Subcutaneous adipose tissue (tissue), 4 donors: ENCODE measurements around the gene FNDC10. TPM values are rescaled to one million over a fixed set of nuclear protein-coding genes. Genes with fewer than 3 reads are reported as not detected.

Source experiments
- CTCF ChIP-seq: fragments of 450-650 bp; IDR thresholded peaks from one replicate; pipeline ENCODE4 v1.5.1; 2016; ENCODE audit warnings: low read depth, mild to moderate bottlenecking, control low read depth, antibody characterized with exemption, moderate library complexity
- total RNA-seq, 4 donors: library from RNA; depleted of rRNA; stranded (reverse); fragments of >200 nt; gene quantifications; one replicate each; pipeline ENCODE4 v1.1.0, GENCODE V29; 2016

FNDC10 gene
- total RNA-seq, 4 donors from 2014 or later = 0.22 to 1.4 TPM; not detected in 2

GRCh38 chr1:1551524-1552262 lies 48.2 kb downstream of the FNDC10 start:
- no peak for TF ChIP-seq CTCF

- no peak for TF ChIP-seq CTCF
These were observed 49.1 kb downstream of the FNDC10 start for GRCh38 chr1:1550591-1551432.

GRCh38 chr1:1550087-1550486 lies 49.8 kb downstream of the FNDC10 start:
- TF ChIP-seq CTCF = no peak

GRCh38 chr1:1548591-1548990 lies 51.3 kb downstream of the FNDC10 start:
- TF ChIP-seq CTCF = no peak

Other genes starting within 250 kb of the FNDC10 start
- gene MXRA8, start 241.6 kb downstream of the FNDC10 start, total RNA-seq = 100 to 1,000 TPM in 3 of 4 donors, 10 to 100 TPM in 1; 48.8 to 226 (median 163) TPM
- 100 to 1,000 TPM in 1 of 4 donors, 10 to 100 TPM in 3; 53.6 to 153 (median 83.5) TPM for gene AURKAIP1, start 224.9 kb downstream of the FNDC10 start, total RNA-seq
- 100 to 1,000 TPM; 146 to 268 (median 194) TPM for gene CCNL2, start 200.8 kb downstream of the FNDC10 start, total RNA-seq
- 100 to 1,000 TPM in 3 of 4 donors, 10 to 100 TPM in 1; 87.9 to 222 (median 116) TPM for gene MRPL20, start 192.8 kb downstream of the FNDC10 start, total RNA-seq
- 10 to 100 TPM in 2 of 4 donors, 1 to 10 TPM in 2; 4.1 to 15.4 (median 8.7) TPM for gene ANKRD65, start 178.9 kb downstream of the FNDC10 start, total RNA-seq
- 10 to 100 TPM in 2 of 4 donors, 1 to 10 TPM in 2; 6.0 to 21.3 (median 10.3) TPM for gene VWA1, start 164.4 kb downstream of the FNDC10 start, total RNA-seq
- gene ATAD3C, start 150.4 kb downstream of the FNDC10 start, total RNA-seq = under 1 TPM in 1 of 4 donors, not detected in 3; 0.19 TPM
- 10 to 100 TPM in 2 of 4 donors, 1 to 10 TPM in 2; 5.4 to 23.6 (median 11.2) TPM for gene ATAD3B, start 128.4 kb downstream of the FNDC10 start, total RNA-seq
- gene ATAD3A, start 88.0 kb downstream of the FNDC10 start, total RNA-seq = 10 to 100 TPM in 3 of 4 donors, 1 to 10 TPM in 1; 9.3 to 22.6 (median 12.9) TPM
- 1 to 10 TPM in 3 of 4 donors, not detected in 1; 1.3 to 5.1 (median 3.2) TPM for gene TMEM240, start 59.5 kb downstream of the FNDC10 start, total RNA-seq
- gene SSU72, start 25.3 kb downstream of the FNDC10 start, total RNA-seq = 100 to 1,000 TPM in 2 of 4 donors, 10 to 100 TPM in 2; 76.0 to 138 (median 110) TPM
- 10 to 100 TPM; 18.8 to 64.4 (median 27.4) TPM for gene MIB2, start 15.4 kb upstream of the FNDC10 start, total RNA-seq
- gene MMP23B, start 32.0 kb upstream of the FNDC10 start, total RNA-seq = 1 to 10 TPM in 3 of 4 donors, under 1 TPM in 1; 0.66 to 9.2 (median 2.2) TPM
- gene CDK11B, start 58.9 kb upstream of the FNDC10 start, total RNA-seq = 10 to 100 TPM; 14.4 to 30.0 (median 20.4) TPM
- gene SLC35E2B, start 92.7 kb upstream of the FNDC10 start, total RNA-seq = 10 to 100 TPM; 31.3 to 45.2 (median 36.5) TPM
- gene CDK11A, start 124.2 kb upstream of the FNDC10 start, total RNA-seq = 10 to 100 TPM; 15.5 to 60.8 (median 34.8) TPM
- gene NADK, start 178.3 kb upstream of the FNDC10 start, total RNA-seq = 100 to 1,000 TPM in 3 of 4 donors, 10 to 100 TPM in 1; 98.8 to 147 (median 111) TPM